ENCODE data around the gene SPAAR.
"Not testable (repeated sequence)": the region's sequence is repeated elsewhere in the genome, so short reads cannot be mapped to it uniquely, and the experiment has no call there.

Gene SPAAR

DNA sequence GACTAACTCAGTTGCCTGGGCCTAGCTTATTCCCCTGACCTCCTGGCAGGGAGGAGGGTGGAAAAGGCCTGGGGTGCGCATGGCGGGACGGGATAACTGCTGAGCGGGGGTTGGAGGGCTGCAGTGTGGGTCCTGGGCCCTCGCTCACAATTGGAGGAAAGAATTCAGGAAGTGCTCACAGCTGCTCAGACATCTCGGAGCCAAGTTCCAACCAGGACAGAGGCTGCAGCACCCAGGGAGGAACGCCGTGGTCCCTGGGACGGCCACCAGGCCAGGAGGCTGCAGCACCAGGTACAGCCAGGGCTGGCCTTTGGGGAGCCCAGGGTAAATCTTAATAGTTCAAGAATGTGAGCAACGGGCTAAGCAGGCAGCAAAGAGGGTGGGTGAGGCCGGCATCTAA lies at the start of gene SPAAR:
Gene SPAAR (plus strand): TSS at position 217 of the 400 bp plus-strand sequence. CDS start 974 bp downstream, outside the sequence.
- DNase-seq: no peak

GRCh38 chr9:35859990-35860339 lies 49.3 kb upstream of the SPAAR start:
- no peak for DNase-seq

GRCh38 chr9:35861161-35861897 lies 48.0 kb upstream of the SPAAR start:
- no peak for DNase-seq

- no peak for DNase-seq
These were observed 47.0 kb upstream of the SPAAR start for GRCh38 chr9:35862328-35862727.

GRCh38 chr9:35863583-35863982 lies 45.7 kb upstream of the SPAAR start:
- DNase-seq: no peak

GRCh38 chr9:35864695-35865255 lies 44.5 kb upstream of the SPAAR start:
- DNase-seq: no peak

- no peak for DNase-seq
These were observed 41.8 kb upstream of the SPAAR start for GRCh38 chr9:35867538-35867937.

DNA sequence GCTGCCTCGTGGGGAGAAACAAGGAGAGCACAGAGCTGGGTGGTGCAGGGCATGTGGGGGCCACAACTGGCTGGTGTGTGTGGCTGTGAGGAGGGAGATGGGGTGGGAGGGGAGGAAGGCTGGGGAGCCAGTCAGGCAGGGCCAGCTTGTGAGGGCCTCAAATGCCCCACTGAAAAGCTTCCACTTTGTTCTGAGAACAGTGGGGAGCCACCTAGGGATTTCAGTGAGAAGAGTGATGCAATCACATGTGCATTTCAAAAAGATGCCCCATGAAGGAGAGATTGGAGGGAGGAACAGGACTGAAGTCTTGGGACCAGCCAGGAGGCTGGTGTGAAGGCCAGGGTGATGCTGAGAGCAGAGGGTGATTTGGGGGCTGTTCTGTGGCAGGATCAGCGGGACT lies 40.4 kb upstream of the SPAAR start:
- DNase-seq: no peak

DNA sequence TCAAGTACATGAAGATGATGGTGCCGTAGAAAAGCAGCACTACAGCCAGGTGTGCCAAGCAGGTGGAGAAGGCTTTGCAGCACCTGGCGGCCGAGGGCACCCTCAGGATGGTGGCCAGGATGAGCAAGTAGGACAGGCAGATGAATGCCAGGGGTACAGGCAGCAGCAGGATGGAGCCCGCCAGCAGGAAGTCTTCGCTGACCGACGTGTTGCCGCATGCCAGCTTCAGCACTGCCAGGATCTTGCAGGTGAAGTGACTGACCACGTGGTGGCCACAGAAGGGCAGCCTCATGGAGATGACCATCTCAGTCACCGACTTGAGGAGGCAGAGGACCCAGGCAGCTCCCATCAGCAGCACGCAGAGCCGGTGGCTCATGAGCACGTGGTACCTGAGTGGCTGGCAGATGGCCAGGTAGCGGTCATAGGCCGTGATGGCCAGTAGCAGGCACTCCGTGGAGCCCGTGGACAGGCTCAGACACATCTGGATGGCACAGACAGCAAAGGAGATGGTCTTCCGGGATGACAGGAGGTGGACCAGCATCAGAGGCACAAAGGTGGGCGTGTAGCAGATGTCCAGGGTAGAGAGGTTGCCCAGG lies 39.6 kb upstream of the SPAAR start:
- DNase-seq: no peak

- DNase-seq: no peak
These were observed 38.9 kb upstream of the SPAAR start, which contains the start of gene OR13J1 for GRCh38 chr9:35870351-35870923. TSS of gene OR13J1 (minus strand) at chr9:35870401. CDS start at chr9:35870401, 0 bp downstream.

DNA sequence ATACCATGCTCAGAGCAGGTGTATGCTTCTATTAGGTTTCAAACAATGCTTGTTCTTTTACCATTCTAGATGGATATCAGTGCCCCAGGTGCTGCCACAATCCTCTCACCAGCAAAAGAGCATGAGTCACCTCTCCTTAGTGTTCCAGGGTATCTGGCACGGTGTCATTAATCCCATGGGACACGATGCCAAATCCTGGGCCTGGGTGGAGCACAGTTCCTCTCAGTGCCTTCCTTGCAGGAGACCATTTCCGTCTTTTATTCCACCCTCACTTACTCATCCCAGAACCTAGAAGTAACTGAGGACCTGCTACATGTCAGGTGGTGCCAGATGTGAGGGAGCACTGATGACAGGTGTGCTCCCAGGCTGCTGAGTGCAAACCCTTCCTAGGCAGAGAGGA lies 37.7 kb upstream of the SPAAR start:
- DNase-seq: no peak

GRCh38 chr9:35872505-35872904 lies 36.8 kb upstream of the SPAAR start:
- no peak for DNase-seq

GRCh38 chr9:35882263-35882848 lies 26.9 kb upstream of the SPAAR start:
- peak; percentile 7 to 24 for DNase-seq

DNA sequence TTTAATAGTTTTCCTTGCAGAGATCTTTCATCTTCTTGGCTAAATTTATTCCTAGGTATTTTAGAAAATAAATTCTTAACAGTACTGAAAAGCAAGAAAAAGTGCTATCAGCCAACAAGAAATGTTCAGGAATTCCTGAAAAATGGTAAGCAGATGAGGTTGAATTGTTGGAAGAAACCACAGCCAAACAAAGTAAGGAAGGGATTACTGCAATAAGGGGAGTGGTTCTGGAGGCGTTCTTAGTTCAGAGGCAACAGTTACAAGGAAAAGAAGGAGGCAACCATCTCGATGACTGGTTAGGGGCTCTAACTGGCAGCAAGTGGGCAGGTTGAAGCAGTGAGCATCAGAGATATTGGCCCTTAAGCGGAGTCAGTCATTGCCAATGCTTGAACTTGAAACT lies 26.3 kb upstream of the SPAAR start:
- DNase-seq: no peak

DNA sequence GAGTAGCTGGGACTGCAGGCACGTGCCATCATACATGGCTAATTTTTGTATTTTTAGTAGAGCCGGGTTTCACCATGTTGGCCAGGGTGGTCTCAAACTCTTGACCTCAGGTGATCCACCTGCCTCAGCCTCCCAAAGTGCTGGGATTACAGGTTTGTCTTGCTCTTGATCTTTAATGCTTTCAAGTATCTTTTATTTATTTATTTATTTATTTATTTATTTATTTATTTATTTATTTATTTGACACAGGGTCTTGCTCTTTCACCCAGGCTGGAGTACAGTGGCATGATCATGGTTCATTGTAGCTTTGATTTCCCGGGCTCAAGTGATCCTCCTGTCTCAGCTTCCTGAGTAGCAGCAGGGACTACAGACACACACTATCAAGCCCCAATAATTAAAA lies 24.4 kb upstream of the SPAAR start:
- not testable (repeated sequence) for DNase-seq

DNA sequence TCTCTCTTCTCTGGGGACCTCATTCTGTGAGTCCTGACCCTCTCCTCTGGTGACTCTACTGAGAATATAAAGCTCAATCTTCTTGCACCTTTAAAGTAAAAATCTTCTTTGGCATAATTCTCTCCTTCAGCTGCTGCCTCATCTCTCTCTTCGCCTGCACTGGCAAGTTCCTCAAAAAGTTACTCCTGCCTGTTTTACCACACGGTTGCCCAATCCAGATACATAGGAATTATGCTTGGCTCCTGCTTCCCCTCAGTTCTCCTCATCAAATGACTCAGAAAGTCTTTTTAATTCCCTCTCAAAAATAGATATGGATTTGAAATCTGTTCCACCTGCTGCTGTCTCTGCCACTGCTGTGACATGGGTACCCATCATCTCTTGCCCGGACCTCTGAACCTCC lies 17.6 kb upstream of the SPAAR start:
- DNase-seq: no peak

- DNase-seq: no peak
These were observed 17.2 kb upstream of the SPAAR start for GRCh38 chr9:35892051-35892450.

- no peak for DNase-seq
These were observed 12.7 kb upstream of the SPAAR start for GRCh38 chr9:35896570-35896969.

DNA sequence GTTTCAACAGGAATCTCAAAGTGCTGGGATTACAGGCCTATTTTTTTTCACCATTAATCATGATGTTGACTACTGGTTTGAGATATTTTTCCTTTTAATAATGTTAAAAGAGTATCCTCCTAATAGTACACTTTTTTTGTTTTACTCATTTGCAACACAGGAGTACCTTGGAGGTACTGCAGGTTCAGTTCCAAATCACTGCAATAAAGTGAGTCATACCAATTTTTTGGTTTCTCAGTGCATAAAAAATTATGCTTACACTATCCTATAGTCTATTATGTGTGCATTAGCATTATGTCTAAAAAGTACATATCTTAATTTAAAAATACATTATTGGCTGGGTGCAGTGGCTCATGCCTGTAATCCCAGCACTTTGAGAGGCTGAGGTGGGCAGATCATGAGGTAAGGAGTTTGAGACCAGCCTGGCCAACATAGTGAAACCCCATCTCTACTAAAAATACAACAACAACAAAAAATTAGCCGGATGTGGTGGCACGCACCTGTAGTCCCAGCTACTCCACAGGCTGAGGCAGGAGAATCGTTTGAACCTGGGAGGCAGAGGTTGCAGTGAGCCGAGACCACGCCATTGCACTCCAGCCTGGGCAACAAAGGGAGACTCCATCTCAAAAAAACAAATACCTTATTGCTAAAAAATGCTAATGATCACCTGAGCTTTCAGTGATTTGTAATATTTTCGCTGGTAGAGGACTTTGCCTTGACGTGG lies 11.8 kb upstream of the SPAAR start:
- DNase-seq: not testable (repeated sequence)

- no peak for DNase-seq
These were observed 11.0 kb upstream of the SPAAR start for GRCh38 chr9:35898337-35898736.

DNA sequence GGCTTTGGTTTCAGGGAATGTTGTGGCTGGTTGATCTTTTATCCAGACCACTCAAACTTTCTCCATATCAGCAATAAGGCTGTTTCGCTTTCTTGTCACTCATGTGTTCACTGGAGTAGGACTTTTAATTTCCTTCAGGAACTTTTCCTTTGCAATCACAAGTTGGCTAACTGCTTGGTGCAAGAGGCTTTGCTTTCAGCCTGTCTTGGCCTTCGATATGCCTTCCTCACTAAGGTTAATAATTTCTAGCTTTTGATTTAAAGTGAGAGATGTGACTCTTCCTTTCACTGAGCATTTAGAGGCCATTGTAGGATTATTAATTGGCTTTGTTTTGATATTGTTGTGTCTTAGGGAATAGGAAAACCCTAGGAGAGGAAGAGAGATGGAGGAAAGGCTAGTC lies 10.3 kb upstream of the SPAAR start:
- no peak for DNase-seq

DNA sequence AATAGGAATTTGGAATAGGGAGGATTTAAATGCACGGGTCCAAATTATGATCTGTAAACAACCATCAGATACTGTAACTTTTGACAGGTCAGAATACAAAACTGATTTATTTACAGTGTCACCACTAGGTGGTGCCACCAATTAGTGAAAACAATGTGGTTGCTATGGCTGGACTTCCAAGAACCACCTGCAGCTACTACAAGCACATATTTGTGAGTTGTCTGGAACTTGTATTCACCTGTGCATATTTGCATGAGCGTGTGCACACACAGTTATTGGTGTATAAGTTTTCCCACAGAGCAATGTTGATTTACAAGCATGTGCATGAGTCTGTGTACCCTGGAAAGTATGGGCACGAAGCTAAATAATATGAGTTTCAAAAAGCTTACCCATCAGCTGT lies 6.2 kb upstream of the SPAAR start:
- no peak for DNase-seq

GRCh38 chr9:35904338-35904737 lies 5.0 kb upstream of the SPAAR start:
- DNase-seq: no peak

All from NCI-H187 (cell line).